H9 (cell line): Measurements from ENCODE around the gene PLIN3. TPM values are rescaled to one million over a fixed set of nuclear protein-coding genes. Genes with fewer than 3 reads are reported as not detected.

Source experiments
- DNase-seq: peaks from one replicate; pipeline ENCODE4 v3.0.0-alpha.2; 2017
- H2AFZ ChIP-seq: one replicate; pipeline ENCODE4 v1.6.1; 2013; ENCODE audit warnings: mild to moderate bottlenecking, low read length, control low read depth, moderate library complexity
- H2AK5ac ChIP-seq: 2 replicates; pipeline ENCODE4 v1.6.1; 2013; ENCODE audit warnings: low read length, control low read depth, mixed read lengths; ENCODE audit not compliant: insufficient read length
- H2BK120ac ChIP-seq: one replicate; pipeline ENCODE4 v1.6.1; 2013; ENCODE audit warnings: low read depth, mild to moderate bottlenecking, low read length, control low read depth, inconsistent platforms; ENCODE audit not compliant: poor library complexity, severe bottlenecking
- H2BK12ac ChIP-seq: 2 replicates; pipeline ENCODE4 v1.6.1; 2013; ENCODE audit warnings: low read length, control low read depth, mixed read lengths, low read depth; ENCODE audit not compliant: insufficient read length
- H2BK15ac ChIP-seq: 2 replicates; pipeline ENCODE4 v1.6.1; 2013; ENCODE audit warnings: low read depth, low read length, control low read depth
- H2BK20ac ChIP-seq: one replicate; pipeline ENCODE4 v1.6.1; 2013; ENCODE audit warnings: low read depth, mild to moderate bottlenecking, low read length, control low read depth, inconsistent platforms; ENCODE audit not compliant: poor library complexity, severe bottlenecking
- H2BK5ac ChIP-seq: 2 replicates; pipeline ENCODE4 v1.6.1; 2013; ENCODE audit warnings: low read length, control low read depth, mixed read lengths; ENCODE audit not compliant: insufficient read length
- H3K14ac ChIP-seq: 2 replicates; pipeline ENCODE4 v1.6.1; 2013; ENCODE audit warnings: low read length, control low read depth; ENCODE audit not compliant: insufficient read depth
- H3K18ac ChIP-seq: 2 replicates; pipeline ENCODE4 v1.6.1; 2013; ENCODE audit warnings: low read depth, mild to moderate bottlenecking, mixed read lengths, low read length, control low read depth; ENCODE audit not compliant: insufficient read length
- H3K23ac ChIP-seq: 2 replicates; pipeline ENCODE4 v1.6.1; 2013; ENCODE audit warnings: low read length, control low read depth, mixed read lengths, low read depth; ENCODE audit not compliant: insufficient read length
- H3K23me2 ChIP-seq: 2 replicates; pipeline ENCODE4 v1.6.1; 2013; ENCODE audit warnings: low read depth, mild to moderate bottlenecking, mixed read lengths, low read length, control low read depth; ENCODE audit not compliant: insufficient read length, poor library complexity, severe bottlenecking
- H3K27ac ChIP-seq: 2 replicates; pipeline ENCODE4 v1.5.1; 2013; ENCODE audit warnings: low read length, control low read depth, mixed read lengths, low read depth; ENCODE audit not compliant: insufficient read length
- H3K27me3 ChIP-seq: 2 replicates; pipeline ENCODE4 v1.6.1; 2013; ENCODE audit warnings: low read length, control low read depth, inconsistent platforms; ENCODE audit not compliant: insufficient read depth
- H3K4ac ChIP-seq: 2 replicates; pipeline ENCODE4 v1.6.1; 2013; ENCODE audit warnings: low read depth, mild to moderate bottlenecking, control low read depth, inconsistent platforms, low read length, moderate library complexity
- H3K4me1 ChIP-seq: 2 replicates; pipeline ENCODE4 v1.6.1; 2013; ENCODE audit warnings: low read length, control low read depth, inconsistent platforms; ENCODE audit not compliant: insufficient read depth
- H3K4me2 ChIP-seq: 2 replicates; pipeline ENCODE4 v1.6.1; 2013; ENCODE audit warnings: low read length, control low read depth, mixed read lengths; ENCODE audit not compliant: insufficient read length, insufficient read depth
- H3K56ac ChIP-seq: 2 replicates; pipeline ENCODE4 v1.6.1; 2013; ENCODE audit warnings: low read depth, mild to moderate bottlenecking, mixed read lengths, low read length, control low read depth; ENCODE audit not compliant: insufficient read length
- H3K79me1 ChIP-seq: 2 replicates; pipeline ENCODE4 v1.6.1; 2013; ENCODE audit warnings: low read depth, mild to moderate bottlenecking, moderate library complexity, low read length, control low read depth, inconsistent platforms; ENCODE audit not compliant: insufficient read depth, poor library complexity, severe bottlenecking
- H3K79me2 ChIP-seq: 2 replicates; pipeline ENCODE4 v1.6.1; 2013; ENCODE audit warnings: low read length, control low read depth, inconsistent platforms; ENCODE audit not compliant: insufficient read depth
- H3K9ac ChIP-seq: 2 replicates; pipeline ENCODE4 v1.6.1; 2013; ENCODE audit warnings: low read length, control low read depth, mixed read lengths; ENCODE audit not compliant: insufficient read length; ENCODE audit errors: extremely low read depth
- H3K9me3 ChIP-seq: one replicate; pipeline ENCODE4 v1.6.1; 2013; ENCODE audit warnings: low read depth, low read length, inconsistent platforms; ENCODE audit not compliant: control insufficient read depth
- H3T11ph ChIP-seq: one replicate; pipeline ENCODE4 v1.6.1; 2013; ENCODE audit warnings: mild to moderate bottlenecking, low read length, control low read depth, inconsistent platforms
- H4K20me1 ChIP-seq: one replicate; pipeline ENCODE4 v1.6.1; 2013; ENCODE audit not compliant: control insufficient read depth, insufficient read length, insufficient read depth
- H4K5ac ChIP-seq: 2 replicates; pipeline ENCODE4 v1.6.1; 2013; ENCODE audit warnings: low read depth, mild to moderate bottlenecking, mixed read lengths, low read length, control low read depth; ENCODE audit not compliant: insufficient read length
- H4K8ac ChIP-seq: replicated peaks from 2 replicates; pipeline ENCODE4 v1.6.1; 2013; ENCODE audit warnings: low read length, control low read depth, mixed read lengths, low read depth; ENCODE audit not compliant: insufficient read length
- H4K91ac ChIP-seq: 2 replicates; pipeline ENCODE4 v1.6.1; 2013; ENCODE audit warnings: low read depth, mild to moderate bottlenecking, moderate library complexity, mixed read lengths, low read length, control low read depth; ENCODE audit not compliant: insufficient read length
- H3K27ac Mint-ChIP-seq, 3 experiments: 2 replicates in 2 of 3; 3 replicates in 1 of 3; pipeline ENCODE4 v1.8.0; 2020 to 2021; ENCODE audit warnings: mixed read lengths in 3 of 3, mild to moderate bottlenecking in 1 of 3, moderate library complexity in 1 of 3
- H3K27me3 Mint-ChIP-seq: 2 replicates; pipeline ENCODE4 v1.8.0; 2021; ENCODE audit warnings: low read depth, mild to moderate bottlenecking, moderate library complexity, mixed read lengths
- H3K36me3 Mint-ChIP-seq, 3 experiments: 2 replicates in 2 of 3; 3 replicates in 1 of 3; pipeline ENCODE4 v1.8.0; 2020 to 2021; ENCODE audit warnings: low read depth in 3 of 3, mixed read lengths in 3 of 3; ENCODE audit not compliant: insufficient read depth in 1 of 3
- H3K4me1 Mint-ChIP-seq, 2 experiments: 2 replicates each; pipeline ENCODE4 v1.8.0; 2020; ENCODE audit warnings: mixed read lengths in 2 of 2
- H3K4me3 Mint-ChIP-seq, 2 experiments: 2 replicates in 1 of 2; 3 replicates in 1 of 2; pipeline ENCODE4 v1.8.0; 2020 to 2021; ENCODE audit warnings: mild to moderate bottlenecking in 2 of 2, mixed read lengths in 2 of 2, moderate library complexity in 1 of 2
- H3K9me3 Mint-ChIP-seq, 2 experiments: 2 replicates in 1 of 2; 3 replicates in 1 of 2; pipeline ENCODE4 v1.8.0; 2020; ENCODE audit warnings: mild to moderate bottlenecking in 2 of 2, mixed read lengths in 2 of 2, moderate library complexity in 1 of 2
- CTCF ChIP-seq: fragments of 200-600 bp; sonication (generic); conservative IDR thresholded peaks from 3 replicates; pipeline ENCODE4 v1.8.0; 2021; ENCODE audit warnings: antibody characterized with exemption, mild to moderate bottlenecking
- WGBS: extraction: QIAGEN DNeasy Blood & Tissue Kit; methylation state at CpG from one replicate; pipeline ENCODE4 v1.1.7; 2013; ENCODE audit warnings: missing lambda C conversion rate, low lambda C conversion rate, mixed read lengths; ENCODE audit not compliant: insufficient read length; ENCODE audit errors: extremely low coverage; 5-methylcytosine and 5-hydroxymethylcytosine counted together
- total RNA-seq: library from RNA; stranded (reverse); gene quantifications from 2 replicates; pipeline ENCODE4 v1.2.1, GENCODE V29; 2021

Gene PLIN3
- total RNA-seq, 1 experiment from 2014 or later, result 61.8 TPM

DNA sequence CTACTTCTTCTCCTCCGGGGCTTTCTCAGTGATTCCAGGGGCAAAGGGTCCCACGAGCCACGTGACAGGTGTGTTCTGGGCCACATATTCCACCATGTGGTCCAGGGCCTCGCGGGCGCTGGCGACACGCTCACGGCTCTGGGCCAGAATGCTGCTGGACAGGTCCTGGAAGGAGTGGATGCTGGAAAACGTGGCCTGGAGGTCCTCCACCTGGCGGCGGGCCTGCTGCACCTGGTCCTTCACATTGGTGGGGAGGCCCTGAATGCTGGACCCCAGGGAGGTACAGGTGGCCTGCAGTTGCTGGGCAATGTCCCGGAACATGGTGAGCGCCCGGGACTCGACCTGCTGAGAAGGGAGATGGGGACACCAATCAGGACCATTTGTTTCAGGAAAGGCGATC lies 28.3 kb downstream of the PLIN3 start:
- H2AK5ac ChIP-seq, result no peak overlapping the region
- H3K27me3 ChIP-seq, result no peaks in the 10 kb centered on the region
- no peak overlapping the region for H3K27ac ChIP-seq
- H3K36me3 Mint-ChIP-seq, result peaks cover 26 to 62% (median 60%) of the 10 kb centered on the region in 3 experiments
- no peak overlapping the region for H4K91ac ChIP-seq
- no peak overlapping the region for H3T11ph ChIP-seq
- H3K4ac ChIP-seq, result no peak overlapping the region
- H2AFZ ChIP-seq, result no peak overlapping the region
- H3K9me3 ChIP-seq, result no peaks in the 10 kb centered on the region
- no peaks in the 10 kb centered on the region for H3K79me1 ChIP-seq
- H3K27ac Mint-ChIP-seq, result no peak overlapping the region
- H3K4me1 ChIP-seq, result no peaks in the 10 kb centered on the region
- H3K14ac ChIP-seq, result no peak overlapping the region; the same call in 1 of the 2 replicates
- no peak overlapping the region for H4K8ac ChIP-seq
- no peak overlapping the region for H3K4me2 ChIP-seq
- no peaks in the 10 kb centered on the region for H3K9me3 Mint-ChIP-seq
- H2BK15ac ChIP-seq, result no peak overlapping the region
- no peaks in the 10 kb centered on the region for H3K4me1 Mint-ChIP-seq
- no peak overlapping the region for H2BK120ac ChIP-seq
- no peaks in the 10 kb centered on the region for H3K79me2 ChIP-seq
- DNase-seq, result no peak
- no peak overlapping the region for H3K56ac ChIP-seq
- H3K27me3 Mint-ChIP-seq, result no peaks in the 10 kb centered on the region
- H3K23me2 ChIP-seq, result no peaks in the 10 kb centered on the region
- no peak overlapping the region for H2BK20ac ChIP-seq
- no peaks in the 10 kb centered on the region for H4K20me1 ChIP-seq
- no peak overlapping the region for H3K23ac ChIP-seq
- no CpG with 5 or more reads among the region's 17 CpGs for WGBS
- no peak overlapping the region for H3K9ac ChIP-seq
- H3K18ac ChIP-seq, result no peak overlapping the region
- H4K5ac ChIP-seq, result no peak overlapping the region
- no peak for TF ChIP-seq CTCF
- H2BK12ac ChIP-seq, result no peak overlapping the region
- H3K4me3 Mint-ChIP-seq, result no peak overlapping the region; a peak in 1 of 5 replicates
- no peak overlapping the region for H2BK5ac ChIP-seq
